HAP-1 (cell line): ENCODE results near the gene BLVRA.

Experiments
- DNase-seq, 2 experiments: peaks; one replicate each; pipeline ENCODE4 v3.0.0-alpha.2; 2016 to 2020; ENCODE audit warnings: low spot score in 2 of 2
- H3K27me3 ChIP-seq: fragments of 250-450 bp; sonication (Bioruptor Pico); 2 replicates; pipeline ENCODE4 v1.5.1; 2020; ENCODE audit warnings: low read depth, mild to moderate bottlenecking, moderate library complexity
- H3K36me3 ChIP-seq: fragments of 250-450 bp; sonication (Bioruptor Pico); replicated peaks from 2 replicates; pipeline ENCODE4 v1.5.1; 2020; ENCODE audit warnings: mild to moderate bottlenecking
- H3K4me1 ChIP-seq: fragments of 250-450 bp; sonication (Bioruptor Pico); 2 replicates; pipeline ENCODE4 v1.5.1; 2020; ENCODE audit warnings: mild to moderate bottlenecking
- H3K4me3 ChIP-seq: fragments of 250-450 bp; sonication (Bioruptor Pico); 2 replicates; pipeline ENCODE4 v1.5.1; 2020; ENCODE audit warnings: mild to moderate bottlenecking, moderate library complexity
- H3K9me3 ChIP-seq: fragments of 250-450 bp; sonication (Bioruptor Pico); 2 replicates; pipeline ENCODE4 v1.5.1; 2020; ENCODE audit warnings: mild to moderate bottlenecking, moderate library complexity
- in situ Hi-C: fragments of 300-500 bp; cut with MboI; formaldehyde crosslinking; loops from 3 replicates; pipeline ENCODE4 v1.14.3; 2020; ENCODE audit warnings: low sequenced_read_pairs, inconsistent platforms, mixed read lengths

The BLVRA gene

DNA sequence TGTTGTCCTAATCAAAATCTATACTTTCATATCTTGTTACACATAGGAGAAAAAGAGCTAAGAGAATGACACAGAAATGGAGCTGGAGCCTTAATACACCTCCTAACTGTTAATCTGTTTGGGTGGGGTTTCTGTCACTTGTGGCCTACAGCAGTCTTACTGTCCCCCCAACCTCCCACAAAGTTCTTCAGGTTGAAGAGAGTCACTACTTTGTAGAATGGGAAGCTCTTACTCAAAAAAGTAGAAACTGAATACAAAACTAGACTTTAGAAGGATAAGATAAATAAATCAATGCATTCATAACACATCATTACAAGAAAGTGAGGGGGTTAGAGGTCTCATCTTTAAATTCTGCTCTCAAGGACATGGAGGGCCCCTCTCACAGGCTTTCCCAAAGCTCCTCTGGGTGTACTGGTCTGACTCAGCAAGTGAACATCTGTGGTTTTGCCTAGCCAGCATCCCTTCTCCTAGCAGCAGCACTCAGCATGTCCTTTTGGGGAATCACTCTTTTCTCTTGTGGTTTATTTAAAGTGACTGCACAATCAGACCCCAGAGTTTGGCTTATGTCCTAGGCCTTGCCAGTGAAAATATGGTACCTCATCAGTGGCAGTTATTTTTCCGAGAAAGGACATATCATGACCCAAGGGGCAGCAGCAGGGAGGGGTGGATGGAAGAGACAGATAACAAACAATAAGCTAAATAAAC is 2.0 kb upstream of the BLVRA start:
- DNase-seq: no peak
- Histone ChIP-seq H3K4me1 (peaks cover 8% of the 10 kb centered on the region), H3K4me3 (no peak overlapping the region), H3K36me3 (no peaks in the 10 kb centered on the region), H3K9me3 (no peaks in the 10 kb centered on the region), H3K27me3 (no peaks in the 10 kb centered on the region)
- in situ Hi-C loops: no loop called here

DNA sequence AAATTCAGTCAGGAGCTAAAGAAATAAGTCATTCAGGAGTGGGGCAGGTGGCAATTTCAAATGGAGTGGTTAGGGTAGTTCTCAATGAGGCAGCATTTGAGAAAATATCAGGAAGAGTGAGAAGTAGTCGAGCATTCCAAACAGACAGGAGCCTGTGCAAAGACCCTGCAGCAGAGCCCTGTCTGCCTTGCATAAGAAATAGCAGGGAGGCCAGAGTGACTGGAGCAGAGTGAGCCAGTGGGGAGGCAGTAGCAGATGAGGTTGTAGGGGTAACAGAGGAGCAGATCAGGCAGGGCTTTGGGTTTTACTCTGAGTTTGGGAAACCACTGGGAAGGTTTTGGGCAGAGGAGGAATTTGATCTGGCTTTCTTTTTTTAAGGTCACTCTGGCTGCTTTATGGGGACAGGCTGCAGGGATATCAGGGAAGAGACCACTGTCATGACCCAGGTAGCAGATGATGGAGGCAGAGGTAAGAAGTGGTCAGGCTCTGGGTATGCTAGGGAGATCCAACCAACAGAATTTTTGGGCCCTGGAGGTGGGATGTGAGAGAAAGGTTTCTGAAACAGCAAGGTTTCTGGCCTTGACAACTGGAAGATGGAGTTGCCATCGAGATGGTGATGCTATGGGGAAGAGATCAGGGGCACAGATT is 1.3 kb upstream of the BLVRA start:
- Histone ChIP-seq H3K4me3 (no peak overlapping the region), H3K4me1 (peaks cover 8% of the 10 kb centered on the region)

DNA sequence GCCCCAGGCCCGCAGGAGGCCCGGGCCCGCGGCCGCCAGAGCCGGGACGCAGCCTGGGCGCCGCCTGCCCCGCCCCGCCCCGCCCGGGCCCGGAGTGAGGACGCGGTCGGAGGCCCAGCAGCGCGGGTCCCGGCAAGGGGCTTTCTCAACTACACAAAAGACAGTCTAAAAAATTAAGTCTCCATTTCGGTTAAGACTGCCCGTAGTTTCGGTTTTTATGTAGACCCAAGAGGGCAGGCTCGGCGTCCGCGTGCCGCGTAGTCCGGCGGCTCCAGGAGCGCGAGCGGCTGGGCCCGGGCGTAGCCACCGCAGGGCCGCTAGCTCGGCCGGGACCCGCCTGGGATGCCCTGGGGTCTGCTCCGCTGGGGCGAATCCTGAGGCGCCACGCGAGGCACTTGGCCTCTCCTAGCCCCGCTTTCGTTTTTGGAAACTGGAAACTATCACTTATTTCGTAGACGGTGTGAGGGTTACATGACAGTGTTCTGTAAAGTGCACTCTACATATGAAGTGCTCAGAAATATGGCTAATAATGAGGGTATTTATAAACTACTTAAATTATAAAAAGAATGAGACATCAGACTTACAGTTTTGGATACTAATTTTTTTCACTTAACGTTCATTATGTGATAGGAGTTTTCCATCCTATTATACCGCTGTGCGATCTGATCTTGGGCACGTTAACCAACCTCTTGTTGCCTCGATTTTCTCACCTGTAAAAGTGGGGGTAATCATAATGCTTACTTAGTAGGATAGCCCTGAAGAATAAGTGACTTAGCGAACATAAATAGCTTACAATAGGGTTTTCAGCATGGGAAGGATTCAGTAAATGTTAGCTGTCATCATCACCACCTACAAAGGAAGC is 573 bp downstream of the BLVRA start:
- DNase-seq: peak in 1 of 2 experiments; percentile 63
- Histone ChIP-seq H3K9me3 (no peaks in the 10 kb centered on the region), H3K36me3 (no peaks in the 10 kb centered on the region), H3K27me3 (no peaks in the 10 kb centered on the region), H3K4me3 (peak overlapping the region; percentile 51), H3K4me1 (peaks cover 15% of the 10 kb centered on the region)
- in situ Hi-C loops: no loop called here

More for the DNA sequence above, 1.3 kb upstream of the BLVRA start:
- in situ Hi-C loops: no loop called here
- Histone ChIP-seq H3K27me3 (no peaks in the 10 kb centered on the region), H3K9me3 (no peaks in the 10 kb centered on the region), H3K36me3 (no peaks in the 10 kb centered on the region)
- no peak for DNase-seq

DNA sequence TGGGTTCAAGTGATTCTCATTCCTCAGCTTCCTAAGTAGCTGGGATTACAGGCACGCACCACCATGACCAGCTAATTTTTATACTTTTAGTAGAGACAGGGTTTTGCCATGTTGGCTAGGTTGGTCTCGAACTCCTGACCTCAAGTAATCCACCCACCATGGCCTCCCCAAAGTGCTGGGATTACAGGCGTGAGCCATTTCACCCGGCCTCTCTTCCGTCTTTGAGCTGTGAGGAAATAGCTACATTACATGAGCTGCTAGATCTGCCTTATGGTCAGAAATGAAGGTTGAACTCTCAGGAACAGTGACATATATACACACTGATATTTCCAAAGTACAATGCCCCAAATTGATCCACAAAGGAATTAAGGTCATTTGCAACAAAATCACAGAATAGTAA is 2.4 kb downstream of the BLVRA start:
- Histone ChIP-seq H3K36me3 (no peaks in the 10 kb centered on the region), H3K4me3 (no peak overlapping the region), H3K4me1 (peaks cover 22% of the 10 kb centered on the region), H3K9me3 (no peaks in the 10 kb centered on the region), H3K27me3 (no peaks in the 10 kb centered on the region)
- in situ Hi-C loops: no loop called here
- no peak for DNase-seq

DNA sequence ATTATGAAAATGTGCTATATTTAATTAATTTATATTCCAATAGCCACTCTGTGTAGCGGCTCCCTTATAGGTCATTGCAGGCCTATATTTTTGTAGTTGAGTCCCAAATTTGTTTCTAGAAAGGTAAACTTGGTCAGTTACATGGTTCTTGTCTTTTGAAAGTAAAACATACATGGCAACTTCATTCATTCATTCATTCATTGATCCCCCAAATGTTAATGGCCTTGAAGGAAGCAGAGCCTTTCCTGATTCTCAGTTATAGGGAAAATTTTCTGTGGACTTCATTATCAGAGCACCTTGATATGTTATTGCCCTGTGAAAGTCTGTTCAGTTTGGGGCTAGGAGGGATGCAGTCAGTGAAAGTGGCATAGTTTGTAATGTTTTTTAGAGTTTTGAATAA is 2.9 kb downstream of the BLVRA start:
- Histone ChIP-seq H3K4me1 (peaks cover 23% of the 10 kb centered on the region), H3K4me3 (no peak overlapping the region), H3K9me3 (no peaks in the 10 kb centered on the region), H3K27me3 (no peaks in the 10 kb centered on the region), H3K36me3 (no peaks in the 10 kb centered on the region)
- in situ Hi-C loops: no loop called here
- DNase-seq: no peak

DNA sequence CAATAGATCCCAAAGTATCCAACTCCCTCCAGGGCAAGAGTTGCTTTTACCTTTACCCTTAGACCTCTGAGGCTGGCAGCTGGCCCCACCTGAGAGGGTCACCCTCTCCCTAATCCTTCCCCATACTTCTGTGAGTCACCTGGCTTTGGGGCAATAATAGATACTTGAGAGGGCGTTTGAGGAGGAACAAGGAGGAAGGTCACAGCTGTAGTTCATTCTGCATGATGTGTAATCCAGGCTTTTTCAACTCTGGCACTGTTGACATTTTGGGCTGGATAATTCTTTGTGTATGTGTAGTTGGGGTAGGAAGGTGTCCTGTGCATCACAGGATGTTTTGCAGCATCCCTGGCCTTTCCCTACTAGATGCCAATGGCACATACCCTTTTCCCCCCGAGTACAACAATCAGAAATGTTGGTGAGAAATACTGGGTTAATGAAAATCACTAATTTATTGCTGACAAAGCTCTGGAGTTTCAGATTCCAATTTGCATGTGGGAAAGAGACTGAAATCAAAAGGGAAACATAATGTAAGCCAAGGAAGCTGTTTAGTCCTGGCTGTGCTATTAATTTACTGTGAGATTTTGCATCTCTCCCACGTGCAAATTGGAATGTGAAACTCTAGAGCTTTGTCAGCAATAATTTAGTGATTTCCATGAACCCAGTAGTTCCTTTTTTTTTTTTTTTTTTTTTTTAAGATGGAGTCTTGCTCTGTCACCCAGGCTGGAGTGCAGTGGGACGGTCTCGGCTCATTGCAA is 3.6 kb downstream of the BLVRA start:
- H3K27me3 ChIP-seq: no peaks in the 10 kb centered on the region
- peaks cover 30% of the 10 kb centered on the region for H3K4me1 ChIP-seq
- no peaks in the 10 kb centered on the region for H3K36me3 ChIP-seq
- H3K4me3 ChIP-seq: no peak overlapping the region
- no peaks in the 10 kb centered on the region for H3K9me3 ChIP-seq
- in situ Hi-C loops: no loop called here
- no peak for DNase-seq

DNA sequence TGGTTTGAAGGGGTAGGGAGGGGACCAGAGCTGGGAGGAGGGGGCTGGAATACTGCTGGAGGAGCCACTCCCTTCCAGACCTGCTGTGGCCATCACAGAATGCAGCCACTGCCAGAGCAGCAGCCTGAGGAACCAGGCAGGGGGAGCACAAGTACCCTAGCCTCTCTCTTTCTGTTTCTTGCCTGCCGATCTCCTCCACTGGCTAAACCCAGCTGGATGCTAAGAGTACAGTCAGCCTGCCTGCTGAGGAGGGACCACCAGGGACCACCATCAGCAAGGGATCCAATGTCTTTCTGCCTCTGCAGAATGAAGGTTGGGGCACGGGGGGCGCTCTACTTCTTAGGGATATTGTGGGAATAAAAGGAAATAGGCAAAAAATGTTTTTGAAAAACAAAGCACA is 4.7 kb downstream of the BLVRA start:
- peaks cover 27% of the 10 kb centered on the region for H3K4me1 ChIP-seq
- H3K9me3 ChIP-seq: no peaks in the 10 kb centered on the region
- no peak overlapping the region for H3K4me3 ChIP-seq
- H3K27me3 ChIP-seq: no peaks in the 10 kb centered on the region
- no peak for DNase-seq
- H3K36me3 ChIP-seq: no peaks in the 10 kb centered on the region
- in situ Hi-C loops: no loop called here

DNA sequence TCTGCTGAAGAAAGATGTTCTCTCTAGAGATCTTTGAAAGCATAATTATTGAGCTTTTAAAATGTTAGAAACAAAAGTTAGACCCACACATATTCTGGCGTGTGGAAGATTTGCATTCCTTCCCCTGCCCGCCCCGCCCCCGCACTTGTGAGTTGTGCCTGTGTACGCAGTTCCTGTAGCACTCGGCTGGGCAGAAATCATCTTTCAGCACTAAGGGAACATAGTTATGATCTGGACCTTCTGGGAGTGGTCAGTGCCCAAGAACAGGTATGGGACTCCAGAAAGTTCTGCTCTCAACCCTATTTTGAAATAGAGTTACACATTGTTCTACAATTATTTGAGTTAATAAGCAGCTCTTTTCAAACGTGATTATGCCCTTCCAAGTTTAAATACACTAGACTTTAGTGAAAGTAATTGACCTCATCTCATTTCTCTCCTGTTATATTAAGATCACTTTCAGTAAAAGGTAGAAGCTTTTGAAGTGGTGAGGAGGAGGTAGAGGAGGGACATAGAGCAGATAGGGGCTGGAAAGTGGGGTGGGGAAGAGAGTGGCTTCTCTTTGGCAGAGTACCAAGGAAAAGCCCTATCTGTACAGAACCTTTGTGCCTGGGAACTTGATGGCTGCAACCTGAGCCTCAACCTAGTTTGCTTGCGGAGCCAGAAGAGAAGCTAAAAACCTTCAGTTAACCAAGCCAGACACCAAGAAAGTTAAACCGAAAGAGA is 5.7 kb downstream of the BLVRA start:
- no peaks in the 10 kb centered on the region for H3K27me3 ChIP-seq
- H3K4me1 ChIP-seq: peaks cover 26% of the 10 kb centered on the region
- DNase-seq: peak in 1 of 2 experiments; percentile 62
- H3K36me3 ChIP-seq: no peaks in the 10 kb centered on the region
- no peak overlapping the region for H3K4me3 ChIP-seq
- no peaks in the 10 kb centered on the region for H3K9me3 ChIP-seq
- in situ Hi-C loops: no loop called here

DNA sequence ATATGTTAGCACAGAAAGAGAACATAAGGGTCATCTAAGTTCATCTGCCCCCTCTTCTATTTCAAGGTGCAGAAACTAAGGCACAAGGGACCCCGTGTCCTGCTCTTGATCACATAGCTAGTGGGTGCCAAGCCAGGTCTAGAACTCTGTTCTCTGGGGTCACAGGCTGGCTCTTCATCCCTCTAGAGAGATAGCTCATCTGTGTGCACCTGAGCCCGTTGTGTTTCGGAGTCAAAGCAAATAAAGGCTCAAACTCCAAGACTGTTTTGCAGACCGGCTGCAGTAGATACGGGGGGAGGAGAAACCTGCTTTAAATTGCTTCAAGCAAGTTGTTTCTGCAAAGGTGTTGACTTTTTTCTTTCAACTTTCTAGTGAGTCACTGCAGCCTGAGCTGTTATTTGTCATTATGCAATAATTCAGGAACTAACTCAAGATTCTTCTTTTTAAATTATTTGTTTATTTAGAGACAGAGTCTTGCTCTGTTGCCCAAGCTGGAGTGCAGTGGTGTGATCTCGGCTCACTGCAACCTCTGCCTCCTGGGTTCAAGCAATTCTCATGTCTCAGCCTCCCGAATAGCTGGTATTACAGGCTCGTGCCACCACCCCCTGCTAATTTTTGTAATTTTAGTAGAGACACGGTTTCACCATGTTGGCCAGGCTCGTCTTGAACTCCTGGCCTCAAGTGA is 6.5 kb downstream of the BLVRA start:
- in situ Hi-C loops: no loop called here
- DNase-seq: no peak
- H3K27me3 ChIP-seq: no peaks in the 10 kb centered on the region
- H3K4me1 ChIP-seq: peaks cover 23% of the 10 kb centered on the region
- no peaks in the 10 kb centered on the region for H3K9me3 ChIP-seq
- H3K36me3 ChIP-seq: no peaks in the 10 kb centered on the region
- H3K4me3 ChIP-seq: no peak overlapping the region

DNA sequence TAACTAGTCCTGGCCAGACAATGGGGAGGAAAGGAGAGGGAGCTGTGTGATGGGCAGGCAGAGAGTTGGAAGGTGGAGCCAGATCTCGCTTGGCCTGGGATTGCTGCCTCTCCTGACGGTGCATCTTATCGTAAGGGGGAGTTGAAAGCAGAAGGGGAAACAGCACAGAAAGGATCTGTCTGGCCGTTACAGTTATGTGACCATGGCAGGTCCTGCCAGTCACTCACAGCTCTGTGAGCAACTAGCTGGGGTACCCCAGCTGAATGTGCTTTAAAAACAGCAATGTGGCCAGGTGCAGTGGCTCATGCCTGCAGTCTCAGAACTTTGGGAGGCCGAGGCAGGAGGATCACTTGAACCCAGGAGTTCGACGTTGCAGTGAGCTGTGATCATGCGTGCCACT is 8.1 kb downstream of the BLVRA start:
- Histone ChIP-seq H3K27me3 (no peaks in the 10 kb centered on the region), H3K4me3 (no peak overlapping the region), H3K36me3 (peaks cover under 1% of the 10 kb centered on the region; the same call in 1 of the 2 replicates), H3K4me1 (peaks cover 23% of the 10 kb centered on the region), H3K9me3 (no peaks in the 10 kb centered on the region)
- in situ Hi-C loops: no loop called here
- DNase-seq: peak in 1 of 2 experiments; percentile 43

DNA sequence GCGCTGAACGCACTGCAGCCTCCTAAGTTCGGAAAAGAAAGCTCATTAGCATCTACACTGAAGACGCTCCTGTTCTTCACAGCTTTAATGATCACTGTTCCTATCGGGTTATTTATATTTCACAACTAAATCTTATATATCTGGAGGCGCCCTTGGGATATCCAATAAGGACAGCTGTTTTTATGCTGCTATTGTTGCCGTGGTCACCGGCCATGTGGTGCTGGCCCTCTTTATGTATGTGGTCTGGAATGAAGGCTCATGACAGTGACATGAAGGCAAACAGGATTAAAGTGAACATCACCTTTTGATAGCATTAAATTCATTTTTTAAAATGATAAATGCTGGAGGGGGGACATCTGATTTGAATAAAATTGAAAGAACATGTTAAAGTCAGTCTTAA is 8.8 kb downstream of the BLVRA start:
- Histone ChIP-seq H3K9me3 (no peaks in the 10 kb centered on the region), H3K4me3 (no peak overlapping the region), H3K36me3 (peaks cover 7% of the 10 kb centered on the region; the same call in 1 of the 2 replicates), H3K27me3 (no peaks in the 10 kb centered on the region), H3K4me1 (peaks cover 23% of the 10 kb centered on the region)
- in situ Hi-C loops: no loop called here
- no peak for DNase-seq

DNA sequence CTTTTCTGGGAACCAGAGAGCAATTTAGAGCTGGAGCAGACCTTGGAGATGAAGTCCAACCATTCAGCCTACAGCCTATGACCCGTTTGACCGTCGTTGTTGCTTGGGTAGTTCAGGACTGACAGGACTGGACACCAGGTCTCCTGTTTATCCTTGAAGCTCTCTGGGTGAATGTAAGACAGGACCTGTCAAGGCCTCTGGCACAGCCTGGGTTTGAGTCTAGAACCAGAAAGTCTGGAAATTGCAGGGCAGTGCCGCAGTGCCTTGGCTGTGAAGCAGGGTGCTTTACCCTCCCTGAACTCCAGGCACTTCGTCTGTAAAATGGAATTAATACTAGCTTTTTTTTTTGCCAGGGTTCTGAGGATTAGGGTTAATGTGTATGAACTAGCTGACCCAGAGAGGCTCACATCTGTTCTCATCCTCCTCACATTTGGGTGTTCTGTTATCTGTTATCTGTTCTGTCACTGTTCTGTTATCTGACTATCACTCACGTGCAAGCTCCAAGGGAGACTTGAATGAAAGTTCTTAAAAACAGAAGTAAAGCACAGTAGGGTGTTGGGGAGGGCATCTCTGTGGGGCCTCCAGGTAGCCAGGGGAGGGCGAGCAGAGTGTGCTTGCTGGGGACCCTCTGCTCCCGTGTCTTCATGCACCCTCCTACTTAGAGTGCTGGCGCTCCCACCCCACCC is 9.9 kb downstream of the BLVRA start:
- no peak overlapping the region for H3K4me3 ChIP-seq
- DNase-seq: no peak
- H3K9me3 ChIP-seq: no peaks in the 10 kb centered on the region
- H3K27me3 ChIP-seq: no peaks in the 10 kb centered on the region
- peaks cover 11% of the 10 kb centered on the region for H3K36me3 ChIP-seq
- in situ Hi-C loops: no loop called here
- H3K4me1 ChIP-seq: peaks cover 23% of the 10 kb centered on the region
